ENCODE measurements around the gene ZNF536. TPM values are rescaled to one million over a fixed set of nuclear protein-coding genes. Genes with fewer than 3 reads are reported as not detected.

ZNF536 gene
- polyA plus RNA-seq = under 1 TPM; 0.06 to 0.11 (median 0.07) TPM

DNA sequence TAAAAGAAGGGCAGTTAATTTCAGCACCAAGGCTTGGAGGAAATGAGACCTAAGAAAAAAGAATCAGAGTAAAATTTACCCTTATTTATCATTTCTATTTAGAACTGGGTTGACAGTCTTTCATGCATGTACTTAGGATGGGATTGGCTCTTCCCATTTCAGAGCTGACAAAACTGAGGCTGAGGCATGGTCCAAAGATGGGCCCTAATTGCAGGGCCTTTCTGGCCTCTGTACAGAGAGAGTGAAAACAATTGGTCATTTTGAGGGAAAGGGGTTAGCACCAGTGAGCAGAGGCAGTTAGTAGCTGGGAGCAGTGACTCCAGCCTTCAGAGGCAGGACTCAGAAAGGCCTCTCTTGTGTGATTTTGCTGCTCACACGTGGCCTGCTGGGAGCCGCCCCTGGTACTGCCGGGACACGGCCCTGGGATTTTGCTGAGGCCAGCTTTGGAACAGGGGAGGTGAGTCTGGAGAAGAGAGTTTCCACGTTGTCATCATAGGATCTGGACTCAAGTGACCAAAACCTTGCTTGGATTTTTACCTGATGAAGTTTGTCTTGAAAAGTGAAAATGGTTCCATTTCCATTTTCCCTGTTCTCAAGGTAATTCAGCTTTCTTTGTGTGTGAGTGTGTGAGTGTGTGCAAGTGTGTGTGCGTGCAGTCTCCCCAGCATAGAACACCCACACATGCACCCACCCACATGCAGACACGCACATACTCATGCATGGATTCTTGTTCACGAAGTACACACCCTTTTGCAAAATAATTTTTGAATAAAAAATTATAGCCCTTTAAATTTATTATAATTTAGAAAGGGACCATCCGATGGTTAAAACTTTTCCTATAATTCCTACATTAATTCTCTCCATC is at the start of gene ZNF536:
Gene ZNF536, plus strand, starts transcription at position 425 of the 865 bp plus-strand sequence. CDS start 71,179 bp downstream, outside the sequence.
- H3K27ac ChIP-seq (ENCODE audit: low read depth, low read length) = no peak within 1 kb of the TSS
- 55 to 76% (median 74%) methylated on average over 9 of the region's 9 CpGs for WGBS, 3 donors

GRCh38 chr19:30322641-30323320 is 49.4 kb upstream of the ZNF536 start:
- WGBS, 3 donors = 81 to 89% (median 82%) methylated on average over 6 of the region's 6 CpGs
- no peak overlapping the region for H3K27ac ChIP-seq (ENCODE audit: low read depth, low read length)

GRCh38 chr19:30323904-30324303 is 48.3 kb upstream of the ZNF536 start:
- H3K27ac ChIP-seq (ENCODE audit: low read depth, low read length) = no peak overlapping the region

GRCh38 chr19:30324982-30325381 is 47.2 kb upstream of the ZNF536 start:
- 85 to 89% (median 86%) methylated on average over 7 of the region's 7 CpGs for WGBS, 3 donors

GRCh38 chr19:30325676-30326392 is 46.4 kb upstream of the ZNF536 start:
- no peak overlapping the region for H3K27ac ChIP-seq (ENCODE audit: low read depth, low read length)
- 62 to 69% (median 63%) methylated on average over 12 of the region's 12 CpGs for WGBS, 3 donors

More at GRCh38 chr19:30324982-30325381, 47.2 kb upstream of the ZNF536 start:
- H3K27ac ChIP-seq (ENCODE audit: low read depth, low read length) = no peak overlapping the region

- 59 to 72% (median 71%) methylated on average over 11 of the region's 11 CpGs for WGBS, 3 donors
- H3K27ac ChIP-seq (ENCODE audit: low read depth, low read length) = no peak overlapping the region
Measured at GRCh38 chr19:30326393-30326710, 45.8 kb upstream of the ZNF536 start.

GRCh38 chr19:30327331-30327730 is 44.9 kb upstream of the ZNF536 start:
- no peak overlapping the region for H3K27ac ChIP-seq (ENCODE audit: low read depth, low read length)
- 84 to 90% (median 88%) methylated on average over 3 of the region's 3 CpGs for WGBS, 3 donors

- H3K27ac ChIP-seq (ENCODE audit: low read depth, low read length) = no peak overlapping the region
- WGBS, 3 donors = 91 to 94% (median 91%) methylated on average over 3 of the region's 3 CpGs
Measured at GRCh38 chr19:30328096-30328495, 44.1 kb upstream of the ZNF536 start.

DNA sequence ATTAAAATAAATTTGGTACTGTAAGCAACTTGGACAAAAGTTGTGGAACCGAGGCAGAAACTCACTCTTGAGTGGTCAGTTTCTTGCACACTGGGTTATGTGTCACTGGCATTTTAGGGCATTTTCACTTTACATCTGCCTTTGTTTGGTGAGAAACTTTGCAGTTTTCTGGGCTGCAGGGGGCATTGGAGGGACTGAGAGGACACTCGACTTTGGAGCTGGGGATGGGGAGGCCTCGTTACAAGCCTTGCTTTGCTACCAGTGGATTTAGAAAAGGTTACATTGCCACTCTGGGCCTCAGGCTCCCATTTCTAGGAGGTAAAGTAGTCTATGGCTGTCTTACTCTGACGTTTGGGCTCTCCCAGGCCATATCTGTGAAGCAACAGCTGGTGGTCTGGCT is 41.9 kb upstream of the ZNF536 start:
- WGBS, 3 donors = 65 to 75% (median 73%) methylated on average over 4 of the region's 4 CpGs
- H3K27ac ChIP-seq (ENCODE audit: low read depth, low read length) = no peak overlapping the region

DNA sequence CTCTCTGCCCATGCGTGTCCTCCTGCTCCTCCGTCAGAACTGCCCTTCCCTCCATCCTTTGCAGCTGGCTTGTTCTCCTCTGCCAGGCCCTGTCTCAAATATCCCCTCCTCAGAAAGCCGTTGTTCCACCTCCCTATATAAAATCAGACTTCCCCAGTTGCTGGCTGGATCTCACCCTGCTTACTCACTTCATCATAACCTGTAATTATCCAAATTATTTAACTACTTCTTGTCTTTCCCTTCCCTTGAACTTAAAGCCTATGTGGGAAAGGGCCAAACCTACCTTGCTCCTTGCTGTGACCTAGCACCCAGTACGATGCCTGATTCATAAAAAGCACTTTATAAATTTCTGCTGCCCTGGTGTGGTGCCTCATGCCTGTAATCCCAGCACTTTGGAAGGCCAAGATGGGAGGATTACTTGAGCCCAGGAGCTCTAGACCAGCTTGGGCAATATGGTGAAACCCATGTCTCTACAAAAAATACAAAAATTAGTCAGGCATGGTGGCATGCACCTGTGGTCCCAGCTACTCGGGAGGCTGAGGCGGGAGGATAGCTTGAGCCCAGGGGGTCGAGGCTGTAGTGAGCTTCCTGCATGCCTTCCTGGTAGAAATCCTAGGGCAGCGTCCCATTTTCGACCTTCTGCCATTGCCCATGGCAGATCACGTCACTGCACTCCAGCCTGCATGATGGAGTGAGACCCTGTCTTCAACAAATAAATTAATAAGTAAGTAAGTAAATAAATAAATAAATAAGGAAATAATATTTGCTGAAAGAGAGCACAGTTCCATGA is 39.5 kb upstream of the ZNF536 start:
- WGBS, 3 donors = 82 to 89% (median 86%) methylated on average over 10 of the region's 10 CpGs
- H3K27ac ChIP-seq (ENCODE audit: low read depth, low read length) = no peak overlapping the region

DNA sequence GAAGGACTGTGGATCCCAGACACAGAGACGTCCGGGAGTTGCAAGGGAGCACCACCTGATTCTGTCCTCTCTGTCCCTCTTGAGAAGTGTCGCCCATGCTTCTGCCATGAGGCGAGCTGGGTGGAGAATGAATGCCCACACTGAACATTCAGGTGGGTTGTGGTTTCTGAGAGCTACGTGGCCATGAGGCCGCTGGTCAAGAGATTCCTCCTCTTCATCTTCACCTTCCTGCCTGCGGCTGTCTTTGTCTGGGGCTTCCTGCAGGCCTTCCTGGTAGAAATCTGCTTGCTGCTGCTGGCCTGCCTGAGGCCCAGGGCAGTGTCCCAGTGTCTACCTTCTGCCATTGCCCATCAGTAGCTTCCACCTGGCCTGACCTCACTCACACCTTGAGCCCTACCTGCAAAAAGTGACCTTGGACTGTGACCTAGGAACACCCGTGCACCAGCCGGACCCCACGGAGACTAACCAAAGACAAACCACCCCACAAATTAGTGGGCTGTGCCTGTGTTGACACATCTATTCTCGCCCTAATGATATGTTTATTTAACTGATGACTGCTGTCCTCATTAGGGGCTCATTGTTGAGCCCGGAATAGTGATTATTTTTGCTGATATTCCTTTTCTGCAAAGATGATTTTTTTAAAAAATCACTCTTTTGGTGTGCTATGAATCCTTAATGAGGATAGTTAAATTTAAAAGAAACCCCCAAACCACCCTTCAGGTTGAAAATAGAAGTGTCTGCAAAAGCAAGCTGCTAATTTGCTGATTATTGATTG is 38.7 kb upstream of the ZNF536 start:
- 77 to 83% (median 83%) methylated on average over 12 of the region's 12 CpGs for WGBS, 3 donors
- no peak overlapping the region for H3K27ac ChIP-seq (ENCODE audit: low read depth, low read length)

GRCh38 chr19:30334841-30335240 is 37.3 kb upstream of the ZNF536 start:
- 81 to 89% (median 83%) methylated on average over 10 of the region's 10 CpGs for WGBS, 3 donors
- H3K27ac ChIP-seq (ENCODE audit: low read depth, low read length) = no peak overlapping the region

GRCh38 chr19:30335306-30335886 is 36.8 kb upstream of the ZNF536 start:
- WGBS, 3 donors = 72 to 79% (median 74%) methylated on average over 14 of the region's 14 CpGs

DNA sequence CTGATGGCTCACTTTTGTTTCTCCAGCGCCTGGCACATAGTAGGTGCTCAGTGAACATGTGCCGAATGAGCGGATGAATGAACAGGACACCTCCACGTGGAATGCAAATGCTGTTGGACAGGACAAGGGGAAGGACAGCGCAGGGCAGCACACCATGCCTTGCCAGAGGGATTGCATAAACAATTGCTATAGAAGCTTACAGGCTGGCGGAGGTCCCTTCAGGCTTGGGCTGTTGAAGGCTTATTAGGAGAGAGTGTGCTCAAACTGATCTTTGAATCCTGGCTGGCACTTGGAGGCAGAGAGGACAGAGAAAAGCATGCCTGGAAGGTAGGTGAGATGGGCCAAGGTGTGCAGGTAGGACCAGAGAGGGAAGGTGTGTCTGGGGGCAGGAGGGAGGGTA is 35.9 kb upstream of the ZNF536 start:
- 71 to 86% (median 80%) methylated on average over 6 of the region's 6 CpGs for WGBS, 3 donors
- H3K27ac ChIP-seq (ENCODE audit: low read depth, low read length) = no peak overlapping the region

More at GRCh38 chr19:30335306-30335886, 36.8 kb upstream of the ZNF536 start:
- H3K27ac ChIP-seq (ENCODE audit: low read depth, low read length) = no peak overlapping the region

- WGBS, 3 donors = 84 to 95% (median 91%) methylated on average over 3 of the region's 3 CpGs
- H3K27ac ChIP-seq (ENCODE audit: low read depth, low read length) = no peak overlapping the region
Measured at GRCh38 chr19:30338041-30338456, 34.1 kb upstream of the ZNF536 start.

DNA sequence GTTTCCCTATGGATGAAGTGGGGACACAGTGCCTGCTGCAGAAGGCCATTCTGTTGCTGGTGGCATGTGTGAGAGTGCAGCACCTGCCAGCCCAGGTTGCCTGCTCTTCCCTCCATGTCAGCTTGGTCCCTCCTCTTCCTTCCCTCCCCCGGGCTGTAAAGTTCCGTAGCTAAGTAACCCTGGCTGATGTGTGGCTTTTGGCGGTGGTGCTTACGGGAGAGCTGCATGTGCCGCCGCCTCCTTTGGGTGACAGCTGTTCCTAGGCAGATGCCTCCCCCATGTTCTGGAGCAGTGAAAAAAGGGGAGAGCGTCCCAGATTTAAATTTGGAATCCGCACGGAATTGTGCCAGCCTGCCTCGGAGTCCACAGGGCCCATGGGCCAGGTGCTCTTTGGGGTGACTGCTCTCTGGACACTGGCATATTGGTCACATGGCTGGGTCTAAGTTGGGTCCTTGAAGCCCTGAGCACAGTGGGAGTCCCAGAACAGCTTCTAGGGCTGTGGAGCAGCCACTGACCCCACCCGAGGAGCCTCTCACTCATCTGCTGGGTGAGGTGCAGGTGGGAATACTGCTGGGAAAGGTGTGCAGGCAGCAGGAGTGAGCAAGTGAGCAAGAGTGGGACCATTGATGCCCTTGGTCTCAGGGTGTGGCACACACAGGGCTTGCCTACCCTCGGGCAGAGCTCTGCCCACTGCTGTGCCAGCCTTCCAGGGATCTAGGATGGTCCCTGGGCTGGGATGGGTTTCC is 33.1 kb upstream of the ZNF536 start:
- 70 to 93% (median 91%) methylated on average over 12 of the region's 12 CpGs for WGBS, 3 donors
- no peak overlapping the region for H3K27ac ChIP-seq (ENCODE audit: low read depth, low read length)

All from adipose tissue (tissue), 3 donors.